Measurements from ENCODE around the gene TMEM255B.

TMEM255B gene

GRCh38 chr13:113765564-113765910, 6.5 kb downstream of the TMEM255B start:
- TF ChIP-seq CTCF (IDR thresholded peaks at IDR 0.05; ENCODE audit: insufficient read depth, low read depth, low read length, missing control alignments): no peak
- no peak overlapping the region for H3K4me3 ChIP-seq (ENCODE audit: low read length)
- DNase-seq (ENCODE audit: low read depth): no peak

- H3K4me3 ChIP-seq (ENCODE audit: low read length): no peak overlapping the region
- no peak for TF ChIP-seq CTCF (IDR thresholded peaks at IDR 0.05; ENCODE audit: insufficient read depth, low read depth, low read length, missing control alignments)
- DNase-seq (ENCODE audit: low read depth): no peak
Measured at GRCh38 chr13:113766035-113766800, 7.2 kb downstream of the TMEM255B start.

- DNase-seq (ENCODE audit: low read depth): no peak
- TF ChIP-seq CTCF (IDR thresholded peaks at IDR 0.05; ENCODE audit: insufficient read depth, low read depth, low read length, missing control alignments): no peak
- H3K4me3 ChIP-seq (ENCODE audit: low read length): no peak overlapping the region
Measured at GRCh38 chr13:113767366-113767765, 8.3 kb downstream of the TMEM255B start.

- no peak overlapping the region for H3K4me3 ChIP-seq (ENCODE audit: low read length)
- DNase-seq (ENCODE audit: low read depth): no peak
- TF ChIP-seq CTCF (IDR thresholded peaks at IDR 0.05; ENCODE audit: insufficient read depth, low read depth, low read length, missing control alignments): no peak
Measured at GRCh38 chr13:113768018-113768905, 9.2 kb downstream of the TMEM255B start.

- TF ChIP-seq CTCF (IDR thresholded peaks at IDR 0.05; ENCODE audit: insufficient read depth, low read depth, low read length, missing control alignments): no peak
- H3K4me3 ChIP-seq (ENCODE audit: low read length): no peak overlapping the region
- DNase-seq (ENCODE audit: low read depth): no peak
Measured at GRCh38 chr13:113769106-113769505, 10.1 kb downstream of the TMEM255B start.

- no peak for DNase-seq (ENCODE audit: low read depth)
- H3K4me3 ChIP-seq (ENCODE audit: low read length): no peak overlapping the region
- TF ChIP-seq CTCF (IDR thresholded peaks at IDR 0.05; ENCODE audit: insufficient read depth, low read depth, low read length, missing control alignments): no peak
Measured at GRCh38 chr13:113769881-113770280, 10.9 kb downstream of the TMEM255B start.

All from epithelial cell of esophagus (primary cell).